Measurements from ENCODE around the gene SIRT6.
"Not testable (repeated sequence)": the region's sequence is repeated elsewhere in the genome, so short reads cannot be mapped to it uniquely, and the experiment has no call there.

The SIRT6 gene

GRCh38 chr19:4130744-4131438, 51.5 kb downstream of the SIRT6 start:
- no peak for DNase-seq (ENCODE audit: low read depth)

DNA sequence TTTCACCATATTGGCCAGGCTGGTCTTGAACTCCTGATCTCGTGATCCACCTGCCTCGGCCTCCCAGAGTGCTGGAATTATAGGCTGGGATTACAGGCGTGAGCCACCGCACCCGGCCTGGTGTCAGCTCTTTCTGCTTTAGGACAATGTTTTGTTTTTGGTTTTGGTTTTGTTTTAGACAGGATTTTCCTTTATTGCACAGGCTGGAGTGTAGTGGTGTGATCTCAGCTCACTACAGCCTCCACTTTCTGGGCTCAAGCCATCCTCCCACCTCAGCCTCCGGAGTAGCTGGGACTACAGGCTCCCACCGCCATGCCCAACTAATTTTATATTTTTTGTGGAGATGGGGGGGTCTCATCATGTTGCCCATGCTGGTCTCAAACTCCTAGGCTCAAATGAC, 53.3 kb downstream of the SIRT6 start:
- not testable (repeated sequence) for DNase-seq (ENCODE audit: low read depth)

DNA sequence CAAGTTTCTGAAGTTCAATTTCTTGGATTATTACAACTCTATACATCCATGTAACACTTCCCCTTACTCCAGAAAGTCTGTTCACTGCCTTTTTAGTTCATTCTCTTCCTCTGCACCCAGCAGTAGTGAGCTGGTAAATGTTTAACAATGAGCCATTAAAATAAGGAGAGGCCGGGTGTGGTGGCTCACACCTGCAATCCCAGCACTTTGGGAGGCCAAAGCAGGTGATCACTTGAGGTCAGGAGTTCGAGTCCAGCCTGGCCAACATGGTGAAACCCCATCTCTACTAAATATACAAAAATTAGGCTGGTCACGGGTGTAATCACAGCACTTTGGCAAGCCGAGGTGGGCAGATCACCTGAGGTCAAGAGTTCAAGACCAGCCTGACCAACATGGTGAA, 55.0 kb downstream of the SIRT6 start:
- not testable (repeated sequence) for DNase-seq (ENCODE audit: low read depth)

DNA sequence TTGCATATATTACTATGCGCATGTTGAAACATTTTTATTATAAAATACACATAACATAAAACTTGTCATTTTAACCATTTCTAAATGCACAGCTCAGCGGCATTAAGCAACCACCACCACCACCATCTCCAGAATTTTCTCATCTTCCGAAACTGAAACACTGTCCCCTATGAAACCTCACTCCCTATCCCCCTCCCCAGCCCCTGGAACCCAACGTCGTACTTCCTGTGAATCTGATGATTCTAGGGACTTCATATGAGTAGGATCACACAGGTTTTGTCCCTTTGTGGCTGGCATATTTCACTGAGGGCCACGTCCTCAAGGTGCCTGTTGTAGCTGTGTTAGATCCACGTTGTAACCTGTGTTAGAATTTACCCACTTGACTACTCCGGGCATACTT, 57.7 kb downstream of the SIRT6 start:
- DNase-seq (ENCODE audit: low read depth), result no peak
